IPS-18c (cell line): ENCODE measurements around the gene HNRNPUL2.
A peak's percentile ranks its signal among the peaks of the same experiment; 100 is the strongest.
"Not testable (repeated sequence)": the region's sequence is repeated elsewhere in the genome, so short reads cannot be mapped to it uniquely, and the experiment has no call there.

ENCODE experiments used
- H3K4me3 ChIP-seq: 2 replicates; pipeline ENCODE4 v1.7.0; 2013; ENCODE audit warnings: low read depth, mild to moderate bottlenecking, low read length, moderate library complexity; ENCODE audit not compliant: insufficient read depth
- H3K9me3 ChIP-seq: one replicate; pipeline ENCODE4 v1.6.1; 2013; ENCODE audit warnings: mild to moderate bottlenecking, low read length, moderate library complexity; ENCODE audit not compliant: control insufficient read depth, insufficient read depth

The HNRNPUL2 gene

GRCh38 chr11:62727165-62727871 lies at the start of gene HNRNPUL2:
HNRNPUL2 (minus strand) TSS chr11:62727457; CDS start chr11:62727156, 301 bp downstream.
- peaks cover 2% of the 10 kb centered on the region for H3K9me3 ChIP-seq
- peak within 1 kb of the TSS; percentile 98 for H3K4me3 ChIP-seq

- Histone ChIP-seq H3K9me3 (no peaks in the 10 kb centered on the region), H3K4me3 (no peak overlapping the region)
These were observed 48.4 kb upstream of the HNRNPUL2 start for GRCh38 chr11:62775646-62776045.

GRCh38 chr11:62774407-62774806 lies 47.1 kb upstream of the HNRNPUL2 start:
- Histone ChIP-seq H3K4me3 (no peak overlapping the region), H3K9me3 (no peaks in the 10 kb centered on the region)

GRCh38 chr11:62771144-62772021 lies 44.1 kb upstream of the HNRNPUL2 start, which contains the start of gene TAF6L:
TAF6L (plus strand) TSS chr11:62771396; CDS start chr11:62775784, 4,388 bp downstream.
- Histone ChIP-seq H3K4me3 (peak within 1 kb of the TSS; percentile 79), H3K9me3 (no peaks in the 10 kb centered on the region)

GRCh38 chr11:62770778-62771143 lies 43.5 kb upstream of the HNRNPUL2 start:
- peak overlapping the region; percentile 79 for H3K4me3 ChIP-seq

GRCh38 chr11:62760867-62761227 lies 33.6 kb upstream of the HNRNPUL2 start:
- not testable (repeated sequence) for H3K4me3 ChIP-seq, H3K9me3 ChIP-seq

More at GRCh38 chr11:62770778-62771143, 43.5 kb upstream of the HNRNPUL2 start:
- no peaks in the 10 kb centered on the region for H3K9me3 ChIP-seq

- no peaks in the 10 kb centered on the region for H3K9me3 ChIP-seq
- H3K4me3 ChIP-seq, result peak overlapping the region; percentile 31; the same call in 1 of the 2 replicates
These were observed 30.9 kb upstream of the HNRNPUL2 start for GRCh38 chr11:62757846-62758788.

GRCh38 chr11:62755086-62755615 lies 27.9 kb upstream of the HNRNPUL2 start:
- Histone ChIP-seq H3K4me3 (no peak overlapping the region), H3K9me3 (no peaks in the 10 kb centered on the region)

- Histone ChIP-seq H3K4me3 (peak within 1 kb of the TSS; percentile 99), H3K9me3 (no peaks in the 10 kb centered on the region)
These were observed 26.7 kb upstream of the HNRNPUL2 start, which contains the start of gene ZBTB3 for GRCh38 chr11:62753736-62754603. ZBTB3 (minus strand) TSS chr11:62754160; CDS start chr11:62753664, 496 bp downstream.

GRCh38 chr11:62752994-62753735 lies 25.9 kb upstream of the HNRNPUL2 start:
- Histone ChIP-seq H3K9me3 (no peaks in the 10 kb centered on the region), H3K4me3 (peak overlapping the region; percentile 99)

- Histone ChIP-seq H3K4me3 (no peak overlapping the region), H3K9me3 (no peaks in the 10 kb centered on the region)
These were observed 25.0 kb upstream of the HNRNPUL2 start for GRCh38 chr11:62752177-62752785.

- H3K4me3 ChIP-seq, H3K9me3 ChIP-seq: not testable (repeated sequence)
These were observed 22.7 kb upstream of the HNRNPUL2 start for GRCh38 chr11:62749931-62750330.

GRCh38 chr11:62747475-62748160 lies 20.4 kb upstream of the HNRNPUL2 start:
- H3K9me3 ChIP-seq, result peaks cover 3% of the 10 kb centered on the region
- no peak overlapping the region for H3K4me3 ChIP-seq

- Histone ChIP-seq H3K9me3 (no peaks in the 10 kb centered on the region), H3K4me3 (no peak overlapping the region)
These were observed 9.9 kb upstream of the HNRNPUL2 start for GRCh38 chr11:62737196-62737595.
